Measurements from ENCODE around the gene TNFRSF21.

DNA sequence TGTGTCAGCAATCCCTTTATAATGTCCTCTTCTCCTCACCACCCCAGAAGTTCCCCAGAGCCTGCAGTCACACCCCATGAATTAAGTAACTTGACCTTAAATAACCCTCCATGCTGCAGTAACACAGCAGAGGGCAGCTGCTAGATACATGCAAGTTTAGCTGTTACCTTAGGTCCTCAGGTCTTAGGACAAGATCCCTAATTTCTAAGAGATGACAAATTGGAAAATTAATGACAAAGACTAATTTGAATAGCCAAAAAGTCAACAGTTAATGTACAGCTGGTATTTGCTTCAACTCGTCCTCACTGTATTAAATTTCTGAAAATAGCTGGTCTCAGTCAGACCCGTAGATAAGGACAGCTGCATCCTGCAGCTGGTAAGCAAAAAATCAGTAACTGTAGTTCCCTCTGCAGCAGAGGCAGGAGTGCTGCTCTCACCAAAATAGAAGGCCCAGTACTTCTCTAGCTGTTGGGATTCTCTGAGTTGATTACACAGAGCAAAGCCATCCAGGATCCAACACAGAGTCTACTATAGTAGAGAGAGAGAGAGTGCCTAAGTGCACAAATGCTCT, 62.4 kb downstream of the TNFRSF21 start:
- TF ChIP-seq, protein P1, sequence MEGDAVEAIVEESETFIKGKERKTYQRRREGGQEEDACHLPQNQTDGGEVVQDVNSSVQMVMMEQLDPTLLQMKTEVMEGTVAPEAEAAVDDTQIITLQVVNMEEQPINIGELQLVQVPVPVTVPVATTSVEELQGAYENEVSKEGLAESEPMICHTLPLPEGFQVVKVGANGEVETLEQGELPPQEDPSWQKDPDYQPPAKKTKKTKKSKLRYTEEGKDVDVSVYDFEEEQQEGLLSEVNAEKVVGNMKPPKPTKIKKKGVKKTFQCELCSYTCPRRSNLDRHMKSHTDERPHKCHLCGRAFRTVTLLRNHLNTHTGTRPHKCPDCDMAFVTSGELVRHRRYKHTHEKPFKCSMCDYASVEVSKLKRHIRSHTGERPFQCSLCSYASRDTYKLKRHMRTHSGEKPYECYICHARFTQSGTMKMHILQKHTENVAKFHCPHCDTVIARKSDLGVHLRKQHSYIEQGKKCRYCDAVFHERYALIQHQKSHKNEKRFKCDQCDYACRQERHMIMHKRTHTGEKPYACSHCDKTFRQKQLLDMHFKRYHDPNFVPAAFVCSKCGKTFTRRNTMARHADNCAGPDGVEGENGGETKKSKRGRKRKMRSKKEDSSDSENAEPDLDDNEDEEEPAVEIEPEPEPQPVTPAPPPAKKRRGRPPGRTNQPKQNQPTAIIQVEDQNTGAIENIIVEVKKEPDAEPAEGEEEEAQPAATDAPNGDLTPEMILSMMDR (IDR thresholded peaks at IDR 0.05): no peak
- no peak for TF ChIP-seq POLR2A (IDR thresholded peaks at IDR 0.05)

Measured in body of pancreas (tissue), 4 donors.